Osteoblast (primary cell): Measurements from ENCODE around the gene LNPEP. TPM values are rescaled to one million over a fixed set of nuclear protein-coding genes. Genes with fewer than 3 reads are reported as not detected.
A peak's percentile ranks its signal among the peaks of the same experiment; 100 is the strongest.

Experiments used
- DNase-seq: peaks from one replicate; pipeline ENCODE4 v3.0.0; 2011; ENCODE audit warnings: low spot score, mixed read lengths; ENCODE audit not compliant: insufficient read length; ENCODE audit errors: missing footprints
- H2AFZ ChIP-seq: 2 replicates; pipeline ENCODE4 v1.6.0; 2011; ENCODE audit warnings: mild to moderate bottlenecking, low read length
- H3K27ac ChIP-seq: 2 replicates; pipeline ENCODE4 v1.5.1; 2011; ENCODE audit warnings: mild to moderate bottlenecking, low read depth, low read length, moderate library complexity
- H3K27me3 ChIP-seq: 2 replicates; pipeline ENCODE4 v1.6.0; 2012; ENCODE audit warnings: mild to moderate bottlenecking, control low read depth, inconsistent platforms, low read length, moderate library complexity; ENCODE audit not compliant: insufficient read depth
- H3K36me3 ChIP-seq: 2 replicates; pipeline ENCODE4 v1.5.1; 2011; ENCODE audit warnings: mild to moderate bottlenecking, low read length, control low read depth, moderate library complexity; ENCODE audit not compliant: insufficient read depth
- H3K4me1 ChIP-seq: 2 replicates; pipeline ENCODE4 v1.5.1; 2011; ENCODE audit warnings: mild to moderate bottlenecking, low read length, control low read depth, moderate library complexity; ENCODE audit not compliant: insufficient read depth
- H3K4me2 ChIP-seq: 2 replicates; pipeline ENCODE4 v1.6.0; 2011; ENCODE audit warnings: mild to moderate bottlenecking, low read length; ENCODE audit not compliant: insufficient read depth
- H3K4me3 ChIP-seq: fragments of 200-600 bp; sonication (generic); 3 replicates; pipeline ENCODE4 v1.5.1; 2012; ENCODE audit warnings: mild to moderate bottlenecking, low read length, inconsistent platforms; ENCODE audit not compliant: insufficient read depth
- H3K79me2 ChIP-seq: 2 replicates; pipeline ENCODE4 v1.6.0; 2012; ENCODE audit warnings: mild to moderate bottlenecking, low read length, control low read depth, inconsistent platforms; ENCODE audit not compliant: insufficient read depth
- H3K9me3 ChIP-seq: 2 replicates; pipeline ENCODE4 v1.5.1; 2011; ENCODE audit warnings: low read depth, low read length, control low read depth
- H4K20me1 ChIP-seq: 2 replicates; pipeline ENCODE4 v1.6.0; 2012; ENCODE audit warnings: mild to moderate bottlenecking, low read length, control low read depth; ENCODE audit not compliant: insufficient read depth
- CTCF ChIP-seq: IDR thresholded peaks from 2 replicates; pipeline ENCODE4 v1.5.1; 2011; ENCODE audit warnings: mild to moderate bottlenecking, low read depth, low read length, moderate library complexity; ENCODE audit errors: extremely low read depth
- total RNA-seq: library from RNA; depleted of rRNA; stranded (reverse); fragments of >200 nt; gene quantifications from 2 replicates; pipeline ENCODE4 v1.2.3, GENCODE V29; 2012

Gene LNPEP
- total RNA-seq, 1 donor = 44.9 TPM

GRCh38 chr5:97070234-97070633 is 134.4 kb downstream of the LNPEP start:
- no peaks in the 10 kb centered on the region for H3K9me3 ChIP-seq
- no peak overlapping the region for H3K4me3 ChIP-seq
- peaks cover 7% of the 10 kb centered on the region for H3K27me3 ChIP-seq
- H3K27ac ChIP-seq = no peak overlapping the region
- H3K79me2 ChIP-seq = no peaks in the 10 kb centered on the region
- no peak for DNase-seq
- H2AFZ ChIP-seq = no peak overlapping the region
- no peaks in the 10 kb centered on the region for H4K20me1 ChIP-seq
- no peaks in the 10 kb centered on the region for H3K36me3 ChIP-seq
- H3K4me2 ChIP-seq = no peak overlapping the region
- no peak for TF ChIP-seq CTCF
- H3K4me1 ChIP-seq = no peaks in the 10 kb centered on the region

GRCh38 chr5:97071101-97071500 is 135.2 kb downstream of the LNPEP start:
- H3K79me2 ChIP-seq = no peaks in the 10 kb centered on the region
- peak overlapping the region; percentile 54 for H2AFZ ChIP-seq
- H3K9me3 ChIP-seq = no peaks in the 10 kb centered on the region
- H3K27me3 ChIP-seq = peaks cover 6% of the 10 kb centered on the region
- H4K20me1 ChIP-seq = no peaks in the 10 kb centered on the region
- TF ChIP-seq CTCF = no peak
- DNase-seq = no peak
- H3K4me3 ChIP-seq = no peak overlapping the region
- H3K4me1 ChIP-seq = no peaks in the 10 kb centered on the region
- H3K4me2 ChIP-seq = no peak overlapping the region
- no peak overlapping the region for H3K27ac ChIP-seq
- H3K36me3 ChIP-seq = no peaks in the 10 kb centered on the region

- no peak for TF ChIP-seq CTCF
- DNase-seq = no peak
- no peaks in the 10 kb centered on the region for H3K27me3 ChIP-seq
- no peak overlapping the region for H3K27ac ChIP-seq
- no peaks in the 10 kb centered on the region for H3K79me2 ChIP-seq
- H2AFZ ChIP-seq = no peak overlapping the region
- H3K36me3 ChIP-seq = no peaks in the 10 kb centered on the region
- H3K4me3 ChIP-seq = no peak overlapping the region
- H4K20me1 ChIP-seq = no peaks in the 10 kb centered on the region
- H3K9me3 ChIP-seq = no peaks in the 10 kb centered on the region
- no peak overlapping the region for H3K4me2 ChIP-seq
- H3K4me1 ChIP-seq = no peaks in the 10 kb centered on the region
These were observed 136.1 kb downstream of the LNPEP start for GRCh38 chr5:97071993-97072392.

GRCh38 chr5:97072696-97073095 is 136.8 kb downstream of the LNPEP start:
- no peaks in the 10 kb centered on the region for H3K9me3 ChIP-seq
- peak; percentile 66 for DNase-seq
- H3K36me3 ChIP-seq = no peaks in the 10 kb centered on the region
- H4K20me1 ChIP-seq = no peaks in the 10 kb centered on the region
- H3K4me3 ChIP-seq = no peak overlapping the region
- TF ChIP-seq CTCF = no peak
- H3K27ac ChIP-seq = no peak overlapping the region
- no peaks in the 10 kb centered on the region for H3K4me1 ChIP-seq
- H3K27me3 ChIP-seq = no peaks in the 10 kb centered on the region
- H3K79me2 ChIP-seq = no peaks in the 10 kb centered on the region
- no peak overlapping the region for H3K4me2 ChIP-seq
- peak overlapping the region; percentile 28 for H2AFZ ChIP-seq
